Stimulated activated CD4-positive, alpha-beta T cell treated with anti-CD3 and anti-CD28 coated beads, TNF-alpha, amount 100 ng/mL, for 24 hours (primary cell): ENCODE measurements around the gene NT5C1A.

Experiments
- DNase-seq, 3 experiments: peaks; one replicate each; pipeline ENCODE4 v3.0.0-alpha.2; 2020; ENCODE audit warnings: low read depth in 3 of 3

NT5C1A gene

DNA sequence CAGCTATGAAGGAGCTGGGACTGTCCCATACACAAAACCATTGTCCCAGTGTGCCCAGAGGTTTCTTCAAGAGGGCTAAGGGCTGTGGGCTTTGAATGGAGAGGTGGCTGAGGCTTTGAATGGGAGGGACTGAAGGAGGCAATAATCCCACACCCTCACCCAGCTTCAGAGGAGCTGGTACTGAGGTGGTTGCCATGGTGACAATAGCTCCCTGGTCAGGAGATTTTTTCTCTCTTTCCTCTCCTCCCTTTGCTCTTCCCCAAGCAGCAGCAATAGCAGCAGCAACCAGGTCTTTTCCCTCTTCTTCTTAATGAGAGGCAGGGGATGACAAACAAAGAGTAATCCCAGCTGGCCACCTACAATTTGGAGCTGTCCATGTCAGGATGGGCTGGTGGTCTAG is 17.7 kb upstream of the NT5C1A start:
- no peak for DNase-seq

- DNase-seq = no peak
Measured at GRCh38 chr1:39689214-39689613, 17.3 kb upstream of the NT5C1A start.

DNA sequence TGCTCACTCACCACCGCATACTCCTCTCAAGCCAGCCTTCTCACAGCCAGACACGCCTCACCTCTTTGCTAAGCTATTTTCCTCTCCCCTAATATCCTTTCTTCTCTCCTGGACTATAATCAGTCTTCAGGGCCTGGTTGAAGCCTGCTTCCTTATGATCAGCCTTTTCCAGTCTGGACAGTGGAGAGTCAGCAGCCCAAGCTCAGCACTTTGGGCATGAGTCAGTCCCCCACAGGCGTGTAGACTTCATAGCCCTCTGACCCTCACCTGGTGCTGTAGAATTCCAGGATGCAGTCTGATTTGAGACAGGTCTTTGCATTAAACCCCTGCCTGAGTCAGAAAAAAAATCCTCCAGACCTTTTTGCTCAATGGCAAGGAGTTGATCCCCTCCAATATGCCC is 16.8 kb upstream of the NT5C1A start:
- DNase-seq = no peak

GRCh38 chr1:39687243-39687642 is 15.3 kb upstream of the NT5C1A start:
- DNase-seq = no peak

- DNase-seq = no peak
Measured at GRCh38 chr1:39685071-39685470, 13.2 kb upstream of the NT5C1A start.

GRCh38 chr1:39684313-39684664 is 12.4 kb upstream of the NT5C1A start:
- DNase-seq = no peak

DNA sequence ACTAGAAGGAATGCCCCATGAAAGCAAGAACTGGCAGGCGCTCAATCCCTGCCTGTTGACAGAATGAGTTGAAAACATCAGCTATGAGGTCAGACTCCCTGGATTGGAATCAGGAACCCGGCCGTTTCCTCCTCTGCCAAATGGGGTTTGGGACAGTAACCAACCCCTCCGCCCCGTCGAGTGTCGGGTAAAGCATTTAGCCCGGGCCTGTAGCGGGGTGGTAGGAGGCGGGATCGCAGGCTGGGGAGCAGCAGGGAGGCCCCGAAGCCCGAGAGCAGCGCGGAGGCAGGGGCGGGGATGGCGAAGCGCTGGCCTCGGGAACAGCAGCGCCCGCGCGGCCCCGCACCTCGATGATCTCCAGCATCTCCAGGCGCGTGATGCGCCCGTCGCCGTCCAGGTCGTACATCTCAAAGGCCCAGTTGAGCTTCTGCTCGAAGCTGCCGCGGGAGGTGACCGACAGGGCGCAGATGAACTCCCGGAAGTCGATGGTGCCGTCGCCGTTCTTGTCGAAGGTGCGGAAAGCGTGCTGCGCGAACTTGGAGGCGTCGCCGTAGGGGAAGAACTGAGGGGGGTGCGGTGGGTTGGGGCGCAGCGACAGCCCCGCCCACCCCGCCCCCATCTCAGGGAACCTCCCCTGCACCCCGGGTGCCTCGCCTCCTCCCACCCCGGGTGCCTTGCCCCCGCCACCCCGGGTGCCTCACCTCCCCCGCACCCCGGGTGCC is 11.8 kb upstream of the NT5C1A start:
- DNase-seq = no peak

DNA sequence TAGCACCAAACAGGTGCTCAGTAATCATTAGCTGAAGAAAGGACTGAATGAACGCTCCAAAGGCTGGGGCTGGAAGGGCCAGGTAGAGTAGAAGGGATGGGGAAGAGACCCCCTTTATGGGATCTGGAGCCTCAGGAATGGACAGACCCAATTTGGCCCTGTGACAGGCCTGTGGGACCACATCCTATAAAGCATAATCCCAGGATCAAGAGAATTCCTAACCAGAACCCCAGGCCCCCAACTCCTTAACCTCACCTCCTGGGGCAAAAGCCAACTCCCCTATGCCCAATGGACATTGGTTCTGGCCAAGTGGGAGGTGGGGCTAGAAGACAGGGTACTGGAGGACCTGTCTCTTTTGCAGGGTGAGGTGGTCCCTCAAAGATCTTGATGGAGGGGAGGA is 10.1 kb upstream of the NT5C1A start:
- no peak for DNase-seq

DNA sequence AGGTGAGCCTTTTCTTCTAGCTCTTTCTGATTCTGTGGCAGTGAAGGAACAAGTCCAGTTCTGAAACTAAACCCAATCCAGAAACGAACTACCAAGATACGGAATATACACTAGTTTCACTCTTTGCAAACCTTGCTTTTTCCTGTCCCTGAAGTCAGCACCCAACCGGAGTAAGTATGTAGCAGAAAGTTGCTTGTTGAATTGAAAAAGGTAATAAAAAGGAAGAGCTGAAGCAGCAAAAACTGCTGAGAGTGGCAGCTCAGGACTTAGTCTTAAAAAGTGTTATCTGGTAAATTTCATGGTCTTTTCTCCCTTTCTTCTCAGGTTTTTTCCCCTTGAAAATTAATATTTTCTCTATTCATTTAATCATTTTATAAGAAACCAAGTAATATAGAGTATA is 9.4 kb upstream of the NT5C1A start:
- no peak for DNase-seq

- no peak for DNase-seq
Measured at GRCh38 chr1:39680751-39681150, 8.8 kb upstream of the NT5C1A start.

DNA sequence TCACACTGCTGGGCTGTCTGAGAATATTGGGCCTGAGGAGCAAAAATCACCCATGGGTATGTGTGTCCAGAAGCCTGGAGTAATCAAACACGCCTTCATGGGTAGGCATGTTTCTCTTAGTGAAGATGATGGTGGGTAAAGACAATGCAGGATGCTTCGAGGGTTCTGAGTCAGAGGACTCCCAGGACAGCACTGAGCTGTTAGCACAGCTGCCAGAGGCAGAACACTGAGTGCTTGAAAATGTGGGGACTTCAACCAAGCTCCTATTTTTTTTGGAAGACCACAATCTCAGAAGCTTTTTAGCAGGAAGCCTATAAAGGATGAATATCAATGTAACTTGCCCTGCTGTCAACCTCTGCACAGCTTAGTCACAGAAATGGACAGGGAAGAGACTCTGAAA is 7.9 kb upstream of the NT5C1A start:
- DNase-seq = no peak

- DNase-seq = no peak
Measured at GRCh38 chr1:39678889-39679288, 7.0 kb upstream of the NT5C1A start.

GRCh38 chr1:39677645-39678044 is 5.7 kb upstream of the NT5C1A start:
- DNase-seq = no peak

DNA sequence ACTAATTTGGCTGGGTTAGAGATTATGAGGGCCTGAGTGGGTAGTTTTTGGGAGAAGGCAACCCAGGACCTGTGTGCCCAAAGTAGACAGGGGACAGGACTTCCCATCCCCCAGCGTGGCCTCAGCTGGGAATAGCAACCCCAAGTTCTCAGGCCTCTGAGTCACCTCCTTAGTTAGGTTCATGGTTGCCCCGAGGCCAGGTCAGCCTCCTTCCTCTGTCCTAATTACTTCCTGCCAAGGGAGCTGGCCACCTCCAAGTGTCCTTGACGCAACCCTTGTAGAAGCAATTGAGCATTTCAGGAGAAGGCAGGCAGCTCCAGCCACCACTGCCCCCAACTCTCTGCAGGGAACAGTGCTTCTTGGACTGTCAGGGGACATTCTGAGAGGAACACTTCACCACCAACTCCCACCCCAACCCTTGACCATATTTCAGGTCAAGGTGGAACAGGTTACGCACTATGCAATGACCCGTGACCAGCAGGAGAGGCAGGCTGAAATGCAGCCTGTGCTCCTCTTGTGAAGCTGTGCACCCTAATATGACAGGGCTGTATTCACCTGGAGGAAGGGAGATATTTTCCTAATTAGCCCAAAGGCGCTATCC is 5.1 kb upstream of the NT5C1A start:
- DNase-seq = no peak

- DNase-seq = no peak
Measured at GRCh38 chr1:39675220-39675619, 3.3 kb upstream of the NT5C1A start.

DNA sequence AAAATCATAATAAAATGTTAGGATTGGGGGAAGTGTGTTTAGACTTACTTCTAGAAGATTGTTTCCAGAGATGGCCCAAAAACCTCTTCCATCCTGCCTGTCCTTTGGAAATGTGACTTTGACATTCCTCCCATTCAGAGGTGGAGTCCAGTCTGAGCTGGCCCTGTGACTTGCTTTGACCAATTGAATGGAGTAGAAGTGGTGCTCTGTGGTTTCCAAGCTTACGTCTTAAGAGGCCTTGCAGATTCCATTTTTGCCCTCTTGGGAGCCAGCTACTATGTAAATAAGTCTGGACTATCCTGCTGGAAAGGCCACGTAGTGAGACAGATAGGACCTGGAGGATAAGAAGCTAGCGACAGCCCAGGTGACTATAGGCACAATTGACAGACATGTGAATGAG is 1.3 kb upstream of the NT5C1A start:
- no peak for DNase-seq

DNA sequence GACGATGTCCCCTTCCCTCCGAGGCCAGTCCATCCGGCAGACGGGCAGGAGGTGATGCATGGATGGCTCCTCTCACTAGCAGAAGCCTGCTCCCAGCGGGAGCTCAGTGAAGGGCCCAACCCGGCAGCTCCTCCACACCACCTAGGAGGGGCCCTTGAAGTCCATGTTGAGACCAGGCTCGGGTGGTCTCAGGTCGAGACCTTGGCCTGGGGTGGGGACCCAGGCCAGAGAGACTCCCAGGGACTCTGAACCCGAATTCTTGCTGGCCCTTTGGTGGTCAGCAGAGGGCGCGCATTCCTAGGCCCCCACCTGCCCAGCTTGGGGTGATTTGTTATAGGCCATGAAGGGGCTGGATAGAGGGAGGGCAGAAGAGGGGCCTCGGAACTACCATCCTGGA is 642 bp upstream of the NT5C1A start:
- no peak for DNase-seq

DNA sequence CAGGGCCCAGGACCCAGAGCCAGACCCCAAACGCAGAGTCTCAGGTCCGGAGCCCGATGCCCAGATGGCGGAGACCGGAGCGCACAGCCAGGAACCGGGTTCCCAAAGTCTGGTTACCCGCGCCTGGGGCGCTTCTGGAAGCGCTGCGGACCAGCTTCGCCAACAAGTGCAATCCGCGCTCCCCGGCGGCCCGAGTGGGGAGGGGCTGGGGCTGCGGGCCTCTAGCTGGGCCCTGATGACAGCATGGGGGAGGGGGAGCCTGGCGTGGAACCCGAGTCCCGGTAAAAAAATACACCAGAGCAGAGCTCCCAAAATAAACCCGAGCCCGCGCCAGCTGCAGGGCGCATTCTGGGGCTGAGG is 494 bp downstream of the NT5C1A start:
- DNase-seq = no peak

GRCh38 chr1:39670689-39671088 is 1.2 kb downstream of the NT5C1A start:
- no peak for DNase-seq

DNA sequence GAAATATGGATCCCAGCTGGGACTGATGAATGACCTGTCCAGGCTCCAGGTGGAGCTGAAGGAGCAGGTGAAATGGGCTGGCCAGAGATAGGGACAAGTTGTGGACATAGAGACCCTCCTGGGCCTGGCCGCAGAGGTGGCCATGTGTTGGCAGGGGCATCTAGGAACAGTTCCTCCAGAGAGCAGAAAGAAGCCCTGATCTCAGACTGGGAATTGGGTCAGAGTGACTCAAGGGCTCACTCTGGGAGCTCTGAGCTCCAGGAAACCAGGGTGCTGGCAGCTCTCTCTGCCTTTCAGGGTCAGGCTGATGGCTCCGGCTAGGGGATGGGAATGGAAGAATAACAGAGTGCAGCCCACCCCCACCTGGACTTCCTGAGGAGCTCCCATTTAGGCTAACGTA is 3.0 kb downstream of the NT5C1A start:
- no peak for DNase-seq

GRCh38 chr1:39668111-39668510 is 3.8 kb downstream of the NT5C1A start:
- no peak for DNase-seq

GRCh38 chr1:39666772-39667171 is 5.1 kb downstream of the NT5C1A start:
- peak in 2 of 3 experiments; percentile 28 to 37 for DNase-seq

DNA sequence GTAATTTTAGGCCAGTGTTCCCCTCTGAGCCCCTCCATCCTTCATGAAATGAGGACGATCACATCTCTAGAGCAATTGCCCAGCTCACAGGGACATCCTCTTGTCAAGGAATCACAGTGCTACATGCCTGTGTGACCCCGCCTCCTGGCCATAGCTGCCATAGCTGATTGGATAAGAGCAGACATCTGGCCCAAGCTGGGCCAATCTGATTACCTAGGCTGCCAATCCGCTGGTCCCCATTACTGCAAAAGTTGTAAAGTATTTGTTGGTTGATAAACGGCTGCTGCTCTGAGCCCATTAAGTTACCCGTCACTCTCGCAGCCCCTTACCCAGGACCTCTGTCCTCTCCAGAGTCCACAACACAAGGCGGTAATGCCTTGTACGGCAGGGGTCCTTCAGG is 8.3 kb downstream of the NT5C1A start:
- no peak for DNase-seq

DNA sequence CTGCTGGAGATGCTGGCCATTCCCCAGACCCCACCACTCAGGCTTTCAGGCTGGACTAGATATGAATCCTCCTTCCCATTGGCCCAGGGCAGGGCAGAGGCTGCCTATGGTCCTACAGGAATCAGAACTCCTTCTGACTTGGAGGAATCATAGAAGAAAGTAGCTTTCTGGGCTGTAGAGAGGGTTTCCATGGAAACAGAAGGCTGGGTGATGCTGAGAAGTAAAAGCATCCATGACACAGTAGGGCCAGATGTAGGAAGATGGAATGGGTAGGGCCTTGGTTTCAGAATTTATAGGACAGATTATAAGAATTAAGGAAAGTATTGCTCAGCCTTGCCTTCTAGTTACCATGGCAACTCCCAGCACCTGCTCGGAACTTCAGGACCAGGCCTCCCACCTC is 9.0 kb downstream of the NT5C1A start:
- DNase-seq = no peak
